ENCODE measurements around the gene PARD3B. TPM values are rescaled to one million over a fixed set of nuclear protein-coding genes. Genes with fewer than 3 reads are reported as not detected.

PARD3B gene
- total RNA-seq, 1 experiment from 2014 or later = 2.0 TPM

GRCh38 chr2:205070889-205071288 lies 525.6 kb downstream of the PARD3B start:
- no peaks in the 10 kb centered on the region for H3K79me2 ChIP-seq (ENCODE audit: insufficient read depth, low read length)
- H3K9ac ChIP-seq (ENCODE audit: low read length) = no peak overlapping the region
- no TSS peak for BruUV-seq (replicated peaks)
- no peaks in the 10 kb centered on the region for H3K9me3 ChIP-seq (ENCODE audit: control insufficient read depth in 1 of 2, insufficient read depth in 1 of 2, low read depth in 1 of 2, low read length in 2 of 2)
- H3K9me2 ChIP-seq (ENCODE audit: insufficient read depth) = no peaks in the 10 kb centered on the region
- H2AFZ ChIP-seq (ENCODE audit: low read depth, low read length, poor library complexity, severe bottlenecking) = no peak overlapping the region
- no peaks in the 10 kb centered on the region for H3K36me3 ChIP-seq (ENCODE audit: control insufficient read depth in 1 of 2, insufficient read depth in 2 of 2, low read length in 2 of 2)
- CTCF ChIA-PET = no interaction called here
- no peaks in the 10 kb centered on the region for H3K4me1 ChIP-seq (ENCODE audit: control insufficient read depth in 1 of 2, insufficient read depth in 2 of 2, low read length in 2 of 2)
- no peaks in the 10 kb centered on the region for H4K20me1 ChIP-seq (ENCODE audit: insufficient read depth)
- H3K27ac ChIP-seq (ENCODE audit: low read depth, low read length) = no peak overlapping the region
- TF ChIP-seq, protein P1, sequence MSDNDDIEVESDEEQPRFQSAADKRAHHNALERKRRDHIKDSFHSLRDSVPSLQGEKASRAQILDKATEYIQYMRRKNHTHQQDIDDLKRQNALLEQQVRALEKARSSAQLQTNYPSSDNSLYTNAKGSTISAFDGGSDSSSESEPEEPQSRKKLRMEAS (IDR thresholded peaks at IDR 0.05) = no peak
- TF ChIP-seq ZNF274 (IDR thresholded peaks at IDR 0.05; ENCODE audit: low read depth, low read length) = no peak
- TF ChIP-seq CEBPB (IDR thresholded peaks at IDR 0.05; ENCODE audit: low read depth) = no peak
- no peak for TF ChIP-seq YY1 (IDR thresholded peaks at IDR 0.05; ENCODE audit: extremely low read depth, insufficient replicate concordance, low read depth, low read length)
- no peak for TF ChIP-seq ZBTB33 (IDR thresholded peaks at IDR 0.05; ENCODE audit: extremely low read depth, insufficient replicate concordance, low read length)
- TF ChIP-seq EGR1 (IDR thresholded peaks at IDR 0.05; ENCODE audit: low read depth) = no peak
- TF ChIP-seq SP1 (IDR thresholded peaks at IDR 0.05; ENCODE audit: low read depth) = no peak
- no peak for TF ChIP-seq EZH2 (IDR thresholded peaks at IDR 0.05)
- no peak for TF ChIP-seq RAD21 (IDR thresholded peaks at IDR 0.05; ENCODE audit: low read depth)
- no peak for TF ChIP-seq JUND (IDR thresholded peaks at IDR 0.05)
- TF ChIP-seq ELF1 (IDR thresholded peaks at IDR 0.05; ENCODE audit: borderline replicate concordance, low read depth) = no peak
- no peak for TF ChIP-seq ZFX (IDR thresholded peaks at IDR 0.05)
- TF ChIP-seq SIN3A (IDR thresholded peaks at IDR 0.05; ENCODE audit: low read depth) = no peak
- TF ChIP-seq ATF3 (IDR thresholded peaks at IDR 0.05) = no peak
- TF ChIP-seq TCF7L2 (IDR thresholded peaks at IDR 0.05; ENCODE audit: borderline replicate concordance, extremely low read depth, insufficient read depth, insufficient read length) = no peak
- TF ChIP-seq POLR2AphosphoS5 (IDR thresholded peaks at IDR 0.05; ENCODE audit: low read depth, low read length) = no peak
- TF ChIP-seq CBX3 (IDR thresholded peaks at IDR 0.05; ENCODE audit: low read depth) = no peak
- no peak for TF ChIP-seq EZH2phosphoT487 (IDR thresholded peaks at IDR 0.05; ENCODE audit: borderline replicate concordance)
- TF ChIP-seq, protein P2, sequence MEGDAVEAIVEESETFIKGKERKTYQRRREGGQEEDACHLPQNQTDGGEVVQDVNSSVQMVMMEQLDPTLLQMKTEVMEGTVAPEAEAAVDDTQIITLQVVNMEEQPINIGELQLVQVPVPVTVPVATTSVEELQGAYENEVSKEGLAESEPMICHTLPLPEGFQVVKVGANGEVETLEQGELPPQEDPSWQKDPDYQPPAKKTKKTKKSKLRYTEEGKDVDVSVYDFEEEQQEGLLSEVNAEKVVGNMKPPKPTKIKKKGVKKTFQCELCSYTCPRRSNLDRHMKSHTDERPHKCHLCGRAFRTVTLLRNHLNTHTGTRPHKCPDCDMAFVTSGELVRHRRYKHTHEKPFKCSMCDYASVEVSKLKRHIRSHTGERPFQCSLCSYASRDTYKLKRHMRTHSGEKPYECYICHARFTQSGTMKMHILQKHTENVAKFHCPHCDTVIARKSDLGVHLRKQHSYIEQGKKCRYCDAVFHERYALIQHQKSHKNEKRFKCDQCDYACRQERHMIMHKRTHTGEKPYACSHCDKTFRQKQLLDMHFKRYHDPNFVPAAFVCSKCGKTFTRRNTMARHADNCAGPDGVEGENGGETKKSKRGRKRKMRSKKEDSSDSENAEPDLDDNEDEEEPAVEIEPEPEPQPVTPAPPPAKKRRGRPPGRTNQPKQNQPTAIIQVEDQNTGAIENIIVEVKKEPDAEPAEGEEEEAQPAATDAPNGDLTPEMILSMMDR (IDR thresholded peaks at IDR 0.05 in 2 of 3, conservative IDR thresholded peaks at IDR 0.05 in 1 of 3; ENCODE audit: borderline replicate concordance in 1 of 3, insufficient read depth in 1 of 3, low read depth in 2 of 3, low read length in 2 of 3) = no peak
- TF ChIP-seq REST (IDR thresholded peaks at IDR 0.05; ENCODE audit: low read depth) = no peak
- RAD21 ChIA-PET (ENCODE audit: low non-redundant PET in 1 of 2, low total read pairs in 2 of 2, uncharacterized antibody in 2 of 2, unreplicated experiment in 2 of 2) = no interaction called here
- POLR2A ChIA-PET = no interaction called here
- no peak overlapping the region for H3K4me2 ChIP-seq (ENCODE audit: low read length)
- H3K4me3 ChIP-seq (replicated peaks in 1 of 2; ENCODE audit: low read depth in 1 of 2, low read length in 2 of 2) = no peak overlapping the region
- DNase-seq (ENCODE audit: low read depth, low spot score) (no peak), ATAC-seq (no peak)
- intact Hi-C loops (cut with micrococcal nuclease) = no loop called here
- H3K27me3 ChIP-seq (ENCODE audit: insufficient read depth, low read length) = no peaks in the 10 kb centered on the region
